ENCODE results near the gene GBP5. TPM values are rescaled to one million over a fixed set of nuclear protein-coding genes. Genes with fewer than 3 reads are reported as not detected.

Gene GBP5
- total RNA-seq, 1 donor from 2014 or later = not detected

- Mint-ChIP-seq H3K27ac (ENCODE audit: unreplicated experiment) (no peak overlapping the region), H3K27me3 (ENCODE audit: low read depth) (peaks cover 4% of the 10 kb centered on the region), H3K9me3 (ENCODE audit: low read depth) (no peaks in the 10 kb centered on the region), H3K4me1 (ENCODE audit: low read depth) (no peaks in the 10 kb centered on the region), H3K4me3 (ENCODE audit: unreplicated experiment) (no peak overlapping the region), H3K36me3 (ENCODE audit: low read depth) (no peaks in the 10 kb centered on the region)
- no peak for DNase-seq (ENCODE audit: low spot score)
- TF ChIP-seq CTCF (IDR thresholded peaks at IDR 0.05) = no peak
These were observed 1.2 kb downstream of the GBP5 start for GRCh38 chr1:89271341-89272015.

GRCh38 chr1:89270423-89270822 is 2.2 kb downstream of the GBP5 start:
- H3K27me3 Mint-ChIP-seq (ENCODE audit: low read depth) = peaks cover 4% of the 10 kb centered on the region
- H3K27ac Mint-ChIP-seq (ENCODE audit: unreplicated experiment) = no peak overlapping the region
- no peaks in the 10 kb centered on the region for H3K4me1 Mint-ChIP-seq (ENCODE audit: low read depth)
- TF ChIP-seq CTCF (IDR thresholded peaks at IDR 0.05) = no peak
- no peaks in the 10 kb centered on the region for H3K9me3 Mint-ChIP-seq (ENCODE audit: low read depth)
- H3K36me3 Mint-ChIP-seq (ENCODE audit: low read depth) = no peaks in the 10 kb centered on the region
- DNase-seq (ENCODE audit: low spot score) = no peak
- H3K4me3 Mint-ChIP-seq (ENCODE audit: unreplicated experiment) = no peak overlapping the region

GRCh38 chr1:89269277-89269676 is 3.4 kb downstream of the GBP5 start:
- DNase-seq (ENCODE audit: low spot score) = no peak
- no peak overlapping the region for H3K4me3 Mint-ChIP-seq (ENCODE audit: unreplicated experiment)
- peaks cover 4% of the 10 kb centered on the region for H3K27me3 Mint-ChIP-seq (ENCODE audit: low read depth)
- no peak for TF ChIP-seq CTCF (IDR thresholded peaks at IDR 0.05)
- H3K27ac Mint-ChIP-seq (ENCODE audit: unreplicated experiment) = no peak overlapping the region
- no peaks in the 10 kb centered on the region for H3K4me1 Mint-ChIP-seq (ENCODE audit: low read depth)
- H3K9me3 Mint-ChIP-seq (ENCODE audit: low read depth) = no peaks in the 10 kb centered on the region
- no peaks in the 10 kb centered on the region for H3K36me3 Mint-ChIP-seq (ENCODE audit: low read depth)

GRCh38 chr1:89262643-89263042 is 10.0 kb downstream of the GBP5 start:
- H3K9me3 Mint-ChIP-seq (ENCODE audit: low read depth) = no peaks in the 10 kb centered on the region
- peaks cover 8% of the 10 kb centered on the region for H3K27me3 Mint-ChIP-seq (ENCODE audit: low read depth)
- DNase-seq (ENCODE audit: low spot score) = no peak
- no peak overlapping the region for H3K4me3 Mint-ChIP-seq (ENCODE audit: unreplicated experiment)
- TF ChIP-seq CTCF (IDR thresholded peaks at IDR 0.05) = no peak
- no peaks in the 10 kb centered on the region for H3K4me1 Mint-ChIP-seq (ENCODE audit: low read depth)
- H3K27ac Mint-ChIP-seq (ENCODE audit: unreplicated experiment) = no peak overlapping the region
- no peaks in the 10 kb centered on the region for H3K36me3 Mint-ChIP-seq (ENCODE audit: low read depth)

GRCh38 chr1:89261926-89262515 is 10.6 kb downstream of the GBP5 start:
- Mint-ChIP-seq H3K4me1 (ENCODE audit: low read depth) (no peaks in the 10 kb centered on the region), H3K9me3 (ENCODE audit: low read depth) (no peaks in the 10 kb centered on the region), H3K27ac (ENCODE audit: unreplicated experiment) (no peak overlapping the region), H3K27me3 (ENCODE audit: low read depth) (peaks cover 5% of the 10 kb centered on the region), H3K36me3 (ENCODE audit: low read depth) (no peaks in the 10 kb centered on the region), H3K4me3 (ENCODE audit: unreplicated experiment) (no peak overlapping the region)
- no peak for TF ChIP-seq CTCF (IDR thresholded peaks at IDR 0.05)
- DNase-seq (ENCODE audit: low spot score) = no peak

All from chondrocyte (in vitro differentiated cells).